Astrocyte (in vitro differentiated cells and primary cell): ENCODE data around the gene OR8B2.

Experiments
- CTCF ChIP-seq: IDR thresholded peaks from 2 replicates; pipeline ENCODE4 v1.5.1; 2011; ENCODE audit warnings: low read depth, mild to moderate bottlenecking, inconsistent platforms, low read length, moderate library complexity; ENCODE audit not compliant: insufficient read depth
- EZH2 ChIP-seq: IDR thresholded peaks from 2 replicates; pipeline ENCODE4 v1.6.1; 2012; ENCODE audit warnings: mild to moderate bottlenecking, low read length, inconsistent platforms; ENCODE audit not compliant: insufficient read depth

GRCh38 chr11:124394408-124394807 lies 10.1 kb upstream of the OR8B2 start:
- TF ChIP-seq CTCF (no peak), EZH2 (no peak)
